ENCODE results near the gene PAF1. TPM values are rescaled to one million over a fixed set of nuclear protein-coding genes. Genes with fewer than 3 reads are reported as not detected.
A peak's percentile ranks its signal among the peaks of the same experiment; 100 is the strongest.

PAF1 gene
- total RNA-seq, 1 donor from 2014 or later: 15.6 TPM

DNA sequence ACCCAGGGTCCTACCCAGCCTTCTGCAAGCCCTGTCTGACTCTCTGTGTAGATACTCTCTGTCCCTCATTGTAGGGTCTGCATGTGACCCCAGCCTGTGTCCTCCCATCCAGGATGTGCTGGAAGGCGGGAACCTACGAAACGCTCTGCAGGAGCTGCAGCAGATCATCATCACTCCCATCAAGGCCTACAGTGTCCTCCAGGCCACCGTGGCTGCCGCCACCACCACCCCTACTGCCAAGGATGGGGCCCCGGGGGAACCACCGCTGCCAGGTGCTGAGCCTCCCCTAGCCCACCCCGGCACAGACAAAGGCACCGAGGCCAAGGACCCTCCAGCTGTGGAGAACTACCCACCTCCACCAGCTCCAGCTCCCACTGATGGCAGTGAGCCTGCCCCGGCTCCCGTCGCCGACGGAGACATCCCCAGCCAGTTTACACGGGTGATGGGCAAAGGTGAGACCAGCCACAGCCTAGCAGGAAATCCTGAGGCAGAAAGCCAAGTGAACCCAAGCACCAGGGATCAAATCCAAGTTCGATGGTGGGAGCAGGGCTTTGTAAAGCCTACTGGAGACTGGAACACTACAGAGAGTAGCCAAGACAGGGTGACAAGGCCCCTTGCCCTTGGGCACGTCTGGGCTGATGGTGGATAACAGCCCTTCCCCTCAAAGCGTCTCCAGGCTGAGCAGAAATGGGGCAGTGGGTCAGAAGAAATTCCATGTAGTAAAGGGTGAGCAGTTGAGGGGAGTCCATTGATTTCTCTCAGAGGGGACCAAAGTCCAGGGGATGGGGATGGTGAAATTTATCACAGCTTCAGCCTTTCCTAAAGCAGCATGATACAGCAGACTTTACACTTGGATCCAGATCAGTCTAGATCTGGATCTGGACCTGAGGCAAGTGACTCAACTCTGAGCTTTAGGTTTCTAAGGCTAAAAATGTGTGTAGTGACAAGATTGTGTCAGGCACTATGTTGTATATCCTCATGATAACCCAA is 13.2 kb downstream of the PAF1 start:
- Histone ChIP-seq H3K36me3 (no peaks in the 10 kb centered on the region), H3K27ac (no peak overlapping the region), H3K4me1 (no peaks in the 10 kb centered on the region), H3K79me2 (ENCODE audit: low read depth) (no peaks in the 10 kb centered on the region), H4K20me1 (ENCODE audit: low read depth) (peaks cover 19% of the 10 kb centered on the region), H3K9ac (no peak overlapping the region), H3K4me2 (no peak overlapping the region), H3F3A (ENCODE audit: low read depth) (no peaks in the 10 kb centered on the region), H3K4me3 (no peak overlapping the region), H2AFZ (replicated peaks) (no peak overlapping the region), H3K27me3 (no peaks in the 10 kb centered on the region), H3K9me3 (ENCODE audit: low read depth) (no peaks in the 10 kb centered on the region)
- Mint-ChIP-seq H3K9me3 (no peaks in the 10 kb centered on the region), H3K4me1 (no peaks in the 10 kb centered on the region), H3K4me3 (no peak overlapping the region), H3K27ac (no peak overlapping the region), H3K27me3 (ENCODE audit: insufficient read depth, low read depth) (no peaks in the 10 kb centered on the region), H3K36me3 (peaks cover 47% of the 10 kb centered on the region)
- no peak for DNase-seq (ENCODE audit: low spot score)
- TF ChIP-seq EZH2 (IDR thresholded peaks at IDR 0.05) (no peak), EZH2phosphoT487 (IDR thresholded peaks at IDR 0.05) (no peak)
- TF ChIP-seq, protein P1, sequence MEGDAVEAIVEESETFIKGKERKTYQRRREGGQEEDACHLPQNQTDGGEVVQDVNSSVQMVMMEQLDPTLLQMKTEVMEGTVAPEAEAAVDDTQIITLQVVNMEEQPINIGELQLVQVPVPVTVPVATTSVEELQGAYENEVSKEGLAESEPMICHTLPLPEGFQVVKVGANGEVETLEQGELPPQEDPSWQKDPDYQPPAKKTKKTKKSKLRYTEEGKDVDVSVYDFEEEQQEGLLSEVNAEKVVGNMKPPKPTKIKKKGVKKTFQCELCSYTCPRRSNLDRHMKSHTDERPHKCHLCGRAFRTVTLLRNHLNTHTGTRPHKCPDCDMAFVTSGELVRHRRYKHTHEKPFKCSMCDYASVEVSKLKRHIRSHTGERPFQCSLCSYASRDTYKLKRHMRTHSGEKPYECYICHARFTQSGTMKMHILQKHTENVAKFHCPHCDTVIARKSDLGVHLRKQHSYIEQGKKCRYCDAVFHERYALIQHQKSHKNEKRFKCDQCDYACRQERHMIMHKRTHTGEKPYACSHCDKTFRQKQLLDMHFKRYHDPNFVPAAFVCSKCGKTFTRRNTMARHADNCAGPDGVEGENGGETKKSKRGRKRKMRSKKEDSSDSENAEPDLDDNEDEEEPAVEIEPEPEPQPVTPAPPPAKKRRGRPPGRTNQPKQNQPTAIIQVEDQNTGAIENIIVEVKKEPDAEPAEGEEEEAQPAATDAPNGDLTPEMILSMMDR (IDR thresholded peaks at IDR 0.05): no peak

DNA sequence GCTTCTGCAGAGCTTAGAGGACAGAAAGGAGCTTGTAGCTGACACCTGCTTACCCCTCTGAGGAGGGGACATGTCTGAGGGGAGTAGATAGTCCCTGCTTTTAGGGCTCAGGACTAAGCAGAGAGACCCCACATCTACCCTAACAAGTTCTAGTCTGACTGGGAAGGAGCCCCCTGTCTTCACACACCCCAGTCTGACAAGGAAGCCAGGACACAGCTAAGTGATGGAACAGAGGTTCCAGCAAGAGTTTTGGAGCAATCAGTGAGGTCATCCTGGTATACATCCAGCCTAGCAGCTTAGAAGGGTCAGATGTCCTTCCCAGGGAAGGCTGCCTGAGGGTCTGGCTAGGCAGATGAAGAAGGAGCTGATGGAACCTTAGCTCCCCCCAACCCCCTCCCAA is 15.0 kb downstream of the PAF1 start:
- no peak for DNase-seq (ENCODE audit: low spot score)
- no peaks in the 10 kb centered on the region for H3F3A ChIP-seq (ENCODE audit: low read depth)
- H3K27me3 Mint-ChIP-seq (ENCODE audit: insufficient read depth, low read depth): no peaks in the 10 kb centered on the region
- no peak overlapping the region for H3K27ac Mint-ChIP-seq
- H3K4me1 Mint-ChIP-seq: no peaks in the 10 kb centered on the region
- no peaks in the 10 kb centered on the region for H3K9me3 Mint-ChIP-seq
- H3K9ac ChIP-seq: no peak overlapping the region
- no peak overlapping the region for H3K27ac ChIP-seq
- peaks cover 42% of the 10 kb centered on the region for H3K36me3 Mint-ChIP-seq
- H3K4me1 ChIP-seq: no peaks in the 10 kb centered on the region
- no peaks in the 10 kb centered on the region for H3K9me3 ChIP-seq (ENCODE audit: low read depth)
- no peak overlapping the region for H2AFZ ChIP-seq (replicated peaks)
- no peak overlapping the region for H3K4me3 Mint-ChIP-seq
- peaks cover 26% of the 10 kb centered on the region for H4K20me1 ChIP-seq (ENCODE audit: low read depth)
- H3K36me3 ChIP-seq: no peaks in the 10 kb centered on the region
- no peaks in the 10 kb centered on the region for H3K27me3 ChIP-seq
- no peak for TF ChIP-seq EZH2phosphoT487 (IDR thresholded peaks at IDR 0.05)
- TF ChIP-seq, protein P1 (IDR thresholded peaks at IDR 0.05): no peak
- no peak for TF ChIP-seq EZH2 (IDR thresholded peaks at IDR 0.05)
- H3K4me2 ChIP-seq: no peak overlapping the region
- H3K79me2 ChIP-seq (ENCODE audit: low read depth): no peaks in the 10 kb centered on the region
- no peak overlapping the region for H3K4me3 ChIP-seq

DNA sequence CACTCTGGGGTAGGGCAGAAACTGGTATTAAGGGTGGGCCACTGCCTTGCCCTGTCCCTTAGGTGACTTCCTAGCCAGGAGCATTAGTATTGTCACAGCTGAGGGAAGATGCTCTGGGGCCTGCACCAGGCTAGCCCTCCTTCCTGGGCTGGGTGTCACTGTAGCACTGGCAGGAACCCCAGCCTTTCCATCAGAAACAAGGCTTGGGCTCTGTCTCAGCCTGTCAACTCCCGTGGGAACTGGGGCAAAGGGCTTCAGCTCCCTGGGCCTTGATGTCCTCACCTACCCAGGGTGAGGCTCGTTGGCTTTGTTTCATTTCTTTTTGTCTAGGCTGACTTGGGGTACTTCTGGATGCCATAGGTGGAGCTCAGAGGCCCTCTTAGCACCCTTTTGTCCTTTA is 18.0 kb downstream of the PAF1 start:
- H4K20me1 ChIP-seq (ENCODE audit: low read depth): peaks cover 22% of the 10 kb centered on the region
- DNase-seq (ENCODE audit: low spot score): no peak
- Mint-ChIP-seq H3K27ac (peak overlapping the region; percentile 11), H3K4me1 (no peaks in the 10 kb centered on the region), H3K27me3 (ENCODE audit: insufficient read depth, low read depth) (no peaks in the 10 kb centered on the region), H3K36me3 (peaks cover 41% of the 10 kb centered on the region), H3K4me3 (no peak overlapping the region), H3K9me3 (no peaks in the 10 kb centered on the region)
- H3K36me3 ChIP-seq: no peaks in the 10 kb centered on the region
- H3K9me3 ChIP-seq (ENCODE audit: low read depth): no peaks in the 10 kb centered on the region
- H3K27me3 ChIP-seq: no peaks in the 10 kb centered on the region
- H3K4me2 ChIP-seq: no peak overlapping the region
- no peaks in the 10 kb centered on the region for H3K79me2 ChIP-seq (ENCODE audit: low read depth)
- no peaks in the 10 kb centered on the region for H3F3A ChIP-seq (ENCODE audit: low read depth)
- H3K27ac ChIP-seq: no peak overlapping the region
- TF ChIP-seq, protein P1 (IDR thresholded peaks at IDR 0.05): no peak
- TF ChIP-seq EZH2 (IDR thresholded peaks at IDR 0.05): no peak
- no peak for TF ChIP-seq EZH2phosphoT487 (IDR thresholded peaks at IDR 0.05)
- no peaks in the 10 kb centered on the region for H3K4me1 ChIP-seq
- no peak overlapping the region for H3K4me3 ChIP-seq
- H2AFZ ChIP-seq (replicated peaks): no peak overlapping the region
- no peak overlapping the region for H3K9ac ChIP-seq

Data from neural progenitor cell (in vitro differentiated cells).